HG02642 (cell line): ENCODE results near the gene TMX4.

Experiments used
- ATAC-seq: cut with Tn5 transposase; IDR thresholded peaks from one replicate; pipeline ENCODE4 v1.9.1; 2021; ENCODE audit warnings: mild to moderate bottlenecking; ENCODE audit not compliant: unreplicated experiment, poor library complexity

Gene TMX4

GRCh38 chr20:8020314-8021079 lies 936 bp upstream of the TMX4 start:
- ATAC-seq: no peak

GRCh38 chr20:8019998-8020247 lies 362 bp upstream of the TMX4 start:
- no peak for ATAC-seq

GRCh38 chr20:8018958-8019245 lies 659 bp downstream of the TMX4 start:
- ATAC-seq: peak; percentile 75

- ATAC-seq: no peak
These were observed 6.8 kb downstream of the TMX4 start for GRCh38 chr20:8012724-8013123.

GRCh38 chr20:8008733-8009132 lies 10.8 kb downstream of the TMX4 start:
- no peak for ATAC-seq

- ATAC-seq: no peak
These were observed 12.1 kb downstream of the TMX4 start for GRCh38 chr20:8007490-8007889.

GRCh38 chr20:8005575-8006366 lies 13.8 kb downstream of the TMX4 start:
- ATAC-seq: no peak

- ATAC-seq: no peak
These were observed 14.5 kb downstream of the TMX4 start for GRCh38 chr20:8005033-8005432.

GRCh38 chr20:8002056-8002455 lies 17.5 kb downstream of the TMX4 start:
- no peak for ATAC-seq

GRCh38 chr20:8000796-8001195 lies 18.8 kb downstream of the TMX4 start:
- ATAC-seq: no peak

GRCh38 chr20:7996898-7997297 lies 22.7 kb downstream of the TMX4 start:
- no peak for ATAC-seq

GRCh38 chr20:7994809-7995208 lies 24.8 kb downstream of the TMX4 start:
- ATAC-seq: no peak

GRCh38 chr20:7993703-7994102 lies 25.9 kb downstream of the TMX4 start:
- ATAC-seq: no peak

GRCh38 chr20:7993238-7993637 lies 26.3 kb downstream of the TMX4 start:
- ATAC-seq: no peak

- ATAC-seq: no peak
These were observed 29.2 kb downstream of the TMX4 start for GRCh38 chr20:7990385-7990784.

GRCh38 chr20:7989379-7989778 lies 30.2 kb downstream of the TMX4 start:
- no peak for ATAC-seq

- ATAC-seq: no peak
These were observed 33.6 kb downstream of the TMX4 start for GRCh38 chr20:7985916-7986315.

GRCh38 chr20:7984192-7984591 lies 35.4 kb downstream of the TMX4 start:
- no peak for ATAC-seq

- ATAC-seq: no peak
These were observed 38.2 kb downstream of the TMX4 start for GRCh38 chr20:7981374-7981773.

GRCh38 chr20:7980332-7981046 lies 39.1 kb downstream of the TMX4 start:
- ATAC-seq: peak; percentile 65

- no peak for ATAC-seq
These were observed 41.9 kb downstream of the TMX4 start for GRCh38 chr20:7977709-7978108.
